Mucosa of descending colon (tissue), 3 donors: ENCODE measurements around the gene PTDSS2. TPM values are rescaled to one million over a fixed set of nuclear protein-coding genes. Genes with fewer than 3 reads are reported as not detected.
"Not testable (repeated sequence)": the region's sequence is repeated elsewhere in the genome, so short reads cannot be mapped to it uniquely, and the experiment has no call there.

Experiments used
- ATAC-seq: fragments of 200-7000 bp; cut with Tn5 transposase; one replicate; pipeline ENCODE4 v1.9.1; 2020; ENCODE audit warnings: mild to moderate bottlenecking, moderate library complexity
- DNase-seq, 3 donors: peaks; one replicate each; pipeline ENCODE4 v3.0.0-alpha.2; 2020
- H3K36me3 ChIP-seq: fragments of 200-600 bp; one replicate; pipeline ENCODE4 v1.8.0; 2021; ENCODE audit warnings: low read depth, mild to moderate bottlenecking
- H3K4me1 ChIP-seq: fragments of 200-600 bp; one replicate; pipeline ENCODE4 v1.8.0; 2021; ENCODE audit warnings: low read depth, mild to moderate bottlenecking
- H3K4me3 ChIP-seq: fragments of 200-600 bp; one replicate; pipeline ENCODE4 v1.8.0; 2021; ENCODE audit warnings: mild to moderate bottlenecking
- H3K9me3 ChIP-seq: fragments of 200-600 bp; one replicate; pipeline ENCODE4 v1.8.0; 2021; ENCODE audit warnings: mild to moderate bottlenecking
- CTCF ChIP-seq: fragments of 200-600 bp; IDR thresholded peaks from one replicate; pipeline ENCODE4 v1.8.0; 2022; ENCODE audit warnings: antibody characterized with exemption, mild to moderate bottlenecking
- intact Hi-C, 2 donors: fragments of 100-400 bp; cut with DNase I in 1 of 2; cut with micrococcal nuclease in 1 of 2; formaldehyde crosslinking; loops; one replicate each; pipeline versions ENCODE4 v1.11.0 to v1.11.1; 2022; cut with DNase I, micrococcal nuclease
- total RNA-seq, 3 donors: library from RNA; stranded (reverse); fragmentation: NEBNext Ultra II Directional in 2 of 3; extraction: Animal tissue kit (Norgen Biotek cat#: 25700) in 2 of 3; gene quantifications; one replicate each; pipeline versions ENCODE4 v1.2.1 to v1.2.4, GENCODE V29; 2021 to 2023
- donor health status: DM: no; HTN: no; CAD: no; lungs with moderate emphysema.
- donor health status: DM: no; HTN: no; CAD: no.
- donor health status: DM: no; HTN: yes; CAD: no.

PTDSS2 gene
- total RNA-seq, 3 donors from 2014 or later, result 19.2 to 34.8 (median 27.3) TPM

DNA sequence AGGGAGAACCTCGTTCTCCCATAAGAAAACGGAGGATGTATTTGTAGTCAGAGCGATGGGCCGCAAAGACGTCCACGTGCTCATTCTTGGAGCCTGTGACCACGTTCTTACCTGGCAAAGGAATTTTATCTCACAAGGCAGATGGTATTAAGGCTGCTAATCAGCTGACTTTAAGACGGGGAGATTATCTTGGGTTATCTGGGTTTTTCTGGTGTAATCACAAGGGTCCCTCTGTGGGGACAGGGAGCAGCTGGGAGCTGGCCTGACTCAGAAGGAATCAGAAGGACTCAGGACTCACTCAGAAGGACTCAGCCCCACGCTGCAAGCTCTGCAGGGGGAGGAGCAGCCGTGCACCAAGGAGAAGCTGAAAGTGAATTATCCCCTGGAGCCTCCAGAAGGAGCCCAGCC, 27.8 kb upstream of the PTDSS2 start:
- DNase-seq (peak in 1 of 3 donors; percentile 24), ATAC-seq (no peak)
- intact Hi-C loops, result no loop called here
- no peaks in the 10 kb centered on the region for H3K9me3 ChIP-seq
- no peaks in the 10 kb centered on the region for H3K36me3 ChIP-seq
- no peak overlapping the region for H3K4me3 ChIP-seq
- H3K4me1 ChIP-seq, result no peaks in the 10 kb centered on the region
- no peak for TF ChIP-seq CTCF

- DNase-seq (no peak), ATAC-seq (no peak)
- no peaks in the 10 kb centered on the region for H3K4me1 ChIP-seq
- H3K36me3 ChIP-seq, result no peaks in the 10 kb centered on the region
- intact Hi-C loops, result no loop called here
- no peak for TF ChIP-seq CTCF
- no peaks in the 10 kb centered on the region for H3K9me3 ChIP-seq
- H3K4me3 ChIP-seq, result no peak overlapping the region
Observed at GRCh38 chr11:424232-424631, 25.8 kb upstream of the PTDSS2 start.

DNA sequence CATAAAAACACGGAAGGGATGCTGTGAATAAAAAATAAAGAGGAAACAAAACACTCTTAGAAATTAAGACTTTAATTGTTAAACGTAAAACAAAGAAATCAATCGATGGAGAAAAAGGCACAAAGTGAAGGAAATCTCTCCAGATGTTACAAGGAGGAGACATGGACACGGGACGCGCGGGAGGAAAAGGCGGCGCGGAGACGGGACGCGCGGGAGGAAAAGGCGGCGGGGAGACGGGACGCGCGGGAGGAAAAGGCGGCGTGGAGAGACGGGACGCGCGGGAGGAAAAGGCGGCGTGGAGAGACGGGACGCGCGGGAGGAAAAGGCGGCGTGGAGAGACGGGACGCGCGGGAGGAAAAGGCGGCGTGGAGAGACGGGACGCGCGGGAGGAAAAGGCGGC, 25.3 kb upstream of the PTDSS2 start:
- peak in 2 of 3 donors; percentile 2 to 12 for DNase-seq
- H3K4me3 ChIP-seq, ATAC-seq, H3K9me3 ChIP-seq, H3K36me3 ChIP-seq, H3K4me1 ChIP-seq, intact Hi-C loops: not testable (repeated sequence)

DNA sequence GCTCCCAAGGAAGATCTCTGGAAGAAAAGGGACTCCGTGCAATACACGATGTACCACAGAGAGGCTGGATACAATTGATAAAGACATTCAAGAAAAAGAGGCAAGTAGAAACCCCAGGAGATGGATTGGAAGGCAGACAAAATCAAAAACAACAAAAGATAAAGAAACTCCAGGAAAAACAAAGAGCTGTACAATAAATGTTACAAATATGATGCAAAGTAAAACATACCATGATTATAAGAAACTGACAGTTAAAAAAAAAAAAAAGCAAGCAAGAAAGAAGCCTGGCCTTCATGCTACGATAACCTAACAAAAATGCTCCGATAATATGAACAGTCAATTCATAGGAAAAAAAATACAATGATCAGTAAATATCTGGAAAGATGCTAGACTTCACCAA, 24.8 kb upstream of the PTDSS2 start:
- Histone ChIP-seq H3K36me3 (no peaks in the 10 kb centered on the region), H3K4me3 (no peak overlapping the region), H3K9me3 (no peaks in the 10 kb centered on the region), H3K4me1 (no peaks in the 10 kb centered on the region)
- intact Hi-C loops, result no loop called here
- DNase-seq (no peak), ATAC-seq (no peak)
- TF ChIP-seq CTCF, result no peak

GRCh38 chr11:426851-427250, 23.2 kb upstream of the PTDSS2 start:
- no peak overlapping the region for H3K4me3 ChIP-seq
- intact Hi-C loops, result no loop called here
- TF ChIP-seq CTCF, result no peak
- DNase-seq, result peak in 2 of 3 donors; percentile 6 to 15
- no peaks in the 10 kb centered on the region for H3K9me3 ChIP-seq
- H3K36me3 ChIP-seq, result no peaks in the 10 kb centered on the region
- ATAC-seq, result no peak
- H3K4me1 ChIP-seq, result no peaks in the 10 kb centered on the region

DNA sequence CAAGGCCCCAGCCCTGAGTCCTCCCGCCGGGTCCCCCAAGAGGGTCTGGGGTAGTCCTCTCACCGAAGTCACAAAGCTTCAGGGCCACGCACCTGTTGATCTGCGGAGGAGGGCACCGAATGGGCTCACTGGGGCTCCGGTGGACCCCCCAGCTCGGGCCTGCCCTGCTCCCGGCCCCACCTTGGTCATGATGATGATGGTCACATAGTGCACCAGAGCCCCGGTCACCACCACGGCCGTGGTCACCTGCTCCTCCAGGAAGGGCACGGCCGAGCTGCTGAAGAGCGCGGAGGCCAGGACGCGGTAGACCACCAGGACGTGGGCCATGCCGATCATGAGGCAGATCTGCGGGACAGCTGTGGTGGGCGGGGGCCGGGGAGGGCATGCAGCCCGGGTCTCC, 21.8 kb upstream of the PTDSS2 start:
- Histone ChIP-seq H3K4me3 (no peak overlapping the region), H3K4me1 (no peaks in the 10 kb centered on the region), H3K9me3 (no peaks in the 10 kb centered on the region), H3K36me3 (no peaks in the 10 kb centered on the region)
- intact Hi-C loops, result no loop called here
- ATAC-seq (no peak), DNase-seq (peak in 1 of 3 donors; percentile 44)
- no peak for TF ChIP-seq CTCF
